CD4-positive, alpha-beta T cell treated with Interleukin-17A for 1 hour (primary cell): Measurements from ENCODE around the gene RNF224.
"Not testable (repeated sequence)": the region's sequence is repeated elsewhere in the genome, so short reads cannot be mapped to it uniquely, and the experiment has no call there.

Experiments
- DNase-seq: peaks from one replicate; pipeline ENCODE4 v3.0.0-alpha.2; 2020

RNF224 gene

DNA sequence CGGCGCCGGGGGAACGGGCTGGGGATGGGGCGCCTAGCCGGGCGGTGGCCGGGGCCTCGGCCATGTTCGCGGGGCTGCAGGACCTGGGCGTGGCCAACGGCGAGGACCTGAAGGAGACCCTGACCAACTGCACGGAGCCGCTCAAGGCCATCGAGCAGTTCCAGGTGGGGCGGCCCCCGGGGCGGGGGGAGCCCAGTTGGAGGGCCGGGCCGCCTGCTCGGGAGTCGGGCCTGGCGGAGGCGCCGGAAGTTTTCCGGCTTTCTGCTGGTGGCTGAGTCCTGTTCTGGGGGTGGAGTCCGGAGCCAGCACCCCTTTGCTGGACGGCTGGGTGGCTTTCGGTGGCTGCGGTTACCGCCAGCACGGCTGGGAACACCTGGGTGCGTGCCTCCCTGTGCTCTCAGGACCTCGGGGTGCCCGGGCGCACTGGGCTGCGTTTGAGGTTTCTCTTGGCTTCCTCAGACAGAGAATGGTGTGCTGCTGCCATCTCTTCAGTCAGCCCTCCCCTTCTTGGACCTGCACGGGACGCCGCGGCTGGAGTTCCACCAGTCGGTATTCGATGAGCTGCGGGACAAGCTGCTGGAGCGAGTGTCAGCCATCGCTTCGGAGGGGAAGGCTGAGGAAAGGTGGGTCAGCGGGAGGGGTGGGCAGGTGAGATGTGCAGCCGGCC lies 28.3 kb downstream of the RNF224 start:
- no peak for DNase-seq

DNA sequence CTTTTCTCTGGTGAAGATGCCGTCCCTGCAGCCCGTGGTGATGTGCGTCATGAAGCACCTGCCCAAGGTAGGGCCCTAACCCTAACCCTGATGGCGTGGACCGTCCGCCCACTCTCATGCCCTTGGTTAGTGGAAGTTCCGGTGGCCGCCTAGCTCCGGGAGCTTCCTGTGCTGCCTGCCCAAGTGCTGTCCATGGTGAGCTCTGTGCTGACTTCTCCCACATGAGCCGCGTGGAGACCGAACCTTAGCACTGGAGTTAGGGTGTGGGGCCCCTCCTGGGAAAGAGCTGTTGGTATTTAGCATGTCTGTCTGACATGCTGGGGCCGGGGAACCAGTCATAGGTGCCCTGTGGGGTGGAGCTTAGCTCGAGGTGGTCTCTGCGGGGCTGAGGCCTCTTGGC lies 29.1 kb downstream of the RNF224 start:
- no peak for DNase-seq

DNA sequence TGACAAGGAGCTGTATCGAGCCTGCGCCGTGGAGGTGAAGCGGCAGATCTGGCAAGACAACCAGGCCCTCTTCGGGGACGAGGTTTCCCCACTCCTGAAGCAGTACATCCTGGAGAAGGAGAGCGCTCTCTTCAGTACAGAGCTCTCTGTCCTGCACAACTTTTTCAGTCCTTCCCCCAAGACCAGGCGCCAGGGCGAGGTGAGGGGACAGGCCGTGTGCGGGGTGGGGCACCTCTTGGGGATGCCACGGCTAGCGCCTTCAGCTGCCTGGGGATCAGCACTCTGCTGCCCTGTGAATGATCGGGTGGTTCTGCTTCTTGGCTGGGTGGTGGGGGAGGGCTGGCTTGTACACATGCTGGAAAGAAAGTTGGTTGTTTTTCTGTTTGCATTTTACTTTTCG lies 29.6 kb downstream of the RNF224 start:
- no peak for DNase-seq

DNA sequence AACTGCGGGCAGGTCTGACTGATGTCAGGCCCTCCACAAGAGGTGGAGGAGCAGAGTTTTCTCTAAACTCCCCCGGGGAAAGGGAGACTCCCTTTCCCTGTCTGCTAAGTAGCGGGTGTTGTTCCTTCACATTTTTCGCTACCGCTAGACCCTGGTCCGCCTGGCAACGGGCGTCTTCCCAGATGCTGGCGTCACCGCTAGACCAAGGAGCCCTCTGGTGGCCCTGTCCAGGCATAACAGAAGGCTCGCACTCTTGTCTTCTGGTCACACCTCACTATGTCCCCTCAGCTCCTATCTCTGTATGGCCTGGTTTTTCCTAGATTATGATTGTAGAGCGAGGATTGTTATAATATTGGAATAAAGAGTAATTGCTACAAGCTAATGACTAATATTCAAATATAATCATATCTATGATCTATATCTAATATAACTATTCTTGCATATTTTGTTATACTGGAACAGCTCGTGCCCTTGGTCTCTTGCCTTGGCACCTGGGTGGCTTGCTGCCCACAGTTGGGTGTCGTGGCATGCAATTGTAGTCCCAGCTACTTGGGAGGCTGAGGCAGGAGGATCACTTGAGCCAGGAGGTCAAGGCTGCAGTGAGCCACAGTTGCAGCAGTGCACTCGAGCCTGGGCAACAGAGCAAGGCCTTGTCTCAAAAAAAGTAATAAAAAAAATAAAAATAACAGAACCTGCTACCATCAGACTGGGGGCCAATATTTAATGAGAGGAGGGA lies 35.0 kb downstream of the RNF224 start:
- not testable (repeated sequence) for DNase-seq

DNA sequence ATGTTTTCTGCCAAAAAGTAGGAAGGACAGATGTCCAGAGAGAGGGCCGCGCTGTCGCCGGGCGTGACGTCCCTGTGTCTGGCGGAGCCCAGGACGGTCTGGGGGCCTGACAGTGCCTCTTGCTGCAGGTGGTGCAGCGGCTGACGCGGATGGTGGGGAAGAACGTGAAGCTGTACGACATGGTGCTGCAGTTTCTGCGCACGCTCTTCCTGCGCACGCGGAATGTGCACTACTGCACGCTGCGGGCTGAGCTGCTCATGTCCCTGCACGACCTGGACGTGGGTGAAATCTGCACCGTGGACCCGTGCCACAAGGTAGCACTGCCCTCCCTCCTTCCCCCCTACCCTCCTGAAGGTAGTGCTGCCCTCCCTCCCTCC lies 35.6 kb downstream of the RNF224 start:
- DNase-seq = no peak

DNA sequence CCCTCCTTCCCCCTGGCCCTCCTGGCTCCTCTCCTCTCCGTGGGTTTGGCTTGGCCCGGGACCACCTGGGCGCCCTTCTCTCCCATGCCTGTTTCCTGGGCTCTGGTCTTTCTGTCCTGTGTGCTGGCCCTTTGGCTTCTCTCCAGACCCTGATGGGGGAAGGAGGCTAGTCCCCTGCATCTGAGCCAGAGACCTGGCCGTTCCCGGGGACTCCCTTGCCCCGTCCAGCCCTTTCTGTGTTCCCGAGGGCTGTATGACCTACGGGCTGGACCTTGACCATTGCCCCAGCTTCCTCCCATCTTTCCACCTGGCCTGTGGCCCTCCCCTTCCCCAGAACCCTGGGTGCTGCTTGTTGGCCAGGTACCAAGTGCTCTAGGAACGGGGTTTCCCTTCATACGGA lies 36.2 kb downstream of the RNF224 start:
- no peak for DNase-seq

DNA sequence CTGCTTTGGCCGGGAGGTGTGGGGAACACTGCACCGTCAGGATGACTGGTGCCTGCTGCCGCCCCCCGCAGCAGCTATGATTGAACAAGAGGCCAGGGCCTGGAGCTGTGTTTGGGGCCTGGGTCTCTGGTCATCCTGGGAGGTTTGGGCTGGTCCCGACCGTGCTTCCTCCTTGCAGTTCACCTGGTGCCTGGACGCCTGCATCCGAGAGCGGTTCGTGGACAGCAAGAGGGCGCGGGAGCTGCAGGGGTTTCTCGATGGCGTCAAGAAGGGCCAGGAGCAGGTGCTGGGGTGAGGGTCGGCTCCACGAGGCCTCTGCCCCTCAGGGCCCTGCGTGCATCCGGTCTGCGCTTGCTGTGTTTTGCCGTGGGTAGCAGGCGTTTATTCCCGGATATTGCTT lies 36.8 kb downstream of the RNF224 start:
- no peak for DNase-seq

DNA sequence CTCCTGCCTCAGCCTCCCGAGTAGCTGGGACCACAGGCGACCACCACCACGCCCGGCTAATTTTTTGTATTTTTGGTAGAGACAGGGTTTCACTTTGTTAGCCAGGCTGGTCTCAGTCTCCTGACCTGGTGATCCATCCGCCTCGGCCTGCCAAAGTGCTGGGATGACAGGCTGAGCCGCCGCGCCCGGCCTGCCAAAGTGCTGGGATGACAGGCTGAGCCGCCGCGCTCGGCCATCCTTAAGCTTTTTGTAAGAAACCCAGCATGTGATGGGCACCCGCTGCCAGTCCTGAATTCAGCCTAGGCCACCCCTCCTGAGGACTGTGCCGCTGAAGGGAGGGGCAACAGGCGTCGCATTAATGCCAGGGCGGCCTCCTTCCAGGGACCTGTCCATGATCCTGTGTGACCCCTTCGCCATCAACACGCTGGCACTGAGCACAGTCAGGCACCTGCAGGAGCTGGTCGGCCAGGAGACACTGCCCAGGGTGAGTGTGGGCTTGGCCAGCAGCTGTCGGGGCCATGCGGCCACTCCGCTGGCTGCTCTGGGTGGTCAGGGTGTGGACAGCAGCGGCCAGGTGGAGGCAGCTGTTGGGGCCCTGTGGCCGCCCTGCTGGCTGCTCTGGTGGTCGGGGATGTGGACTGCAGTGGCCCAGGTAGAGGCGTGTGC lies 38.3 kb downstream of the RNF224 start:
- DNase-seq = no peak

DNA sequence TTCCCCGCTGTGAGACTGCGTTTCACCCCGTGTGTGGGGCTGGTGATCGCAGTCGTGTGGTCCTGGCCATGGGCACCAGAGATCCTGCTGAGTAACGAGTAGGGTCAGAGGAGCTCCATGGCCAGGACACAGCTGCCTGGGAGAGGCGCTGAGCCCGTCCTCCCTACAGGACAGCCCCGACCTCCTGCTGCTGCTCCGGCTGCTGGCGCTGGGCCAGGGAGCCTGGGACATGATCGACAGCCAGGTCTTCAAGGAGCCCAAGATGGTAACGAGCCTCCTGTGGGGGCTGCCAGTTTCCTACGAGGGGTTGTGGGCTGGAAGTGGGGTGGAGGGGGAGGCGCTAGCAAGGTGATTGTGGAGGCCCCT lies 38.8 kb downstream of the RNF224 start:
- no peak for DNase-seq

DNA sequence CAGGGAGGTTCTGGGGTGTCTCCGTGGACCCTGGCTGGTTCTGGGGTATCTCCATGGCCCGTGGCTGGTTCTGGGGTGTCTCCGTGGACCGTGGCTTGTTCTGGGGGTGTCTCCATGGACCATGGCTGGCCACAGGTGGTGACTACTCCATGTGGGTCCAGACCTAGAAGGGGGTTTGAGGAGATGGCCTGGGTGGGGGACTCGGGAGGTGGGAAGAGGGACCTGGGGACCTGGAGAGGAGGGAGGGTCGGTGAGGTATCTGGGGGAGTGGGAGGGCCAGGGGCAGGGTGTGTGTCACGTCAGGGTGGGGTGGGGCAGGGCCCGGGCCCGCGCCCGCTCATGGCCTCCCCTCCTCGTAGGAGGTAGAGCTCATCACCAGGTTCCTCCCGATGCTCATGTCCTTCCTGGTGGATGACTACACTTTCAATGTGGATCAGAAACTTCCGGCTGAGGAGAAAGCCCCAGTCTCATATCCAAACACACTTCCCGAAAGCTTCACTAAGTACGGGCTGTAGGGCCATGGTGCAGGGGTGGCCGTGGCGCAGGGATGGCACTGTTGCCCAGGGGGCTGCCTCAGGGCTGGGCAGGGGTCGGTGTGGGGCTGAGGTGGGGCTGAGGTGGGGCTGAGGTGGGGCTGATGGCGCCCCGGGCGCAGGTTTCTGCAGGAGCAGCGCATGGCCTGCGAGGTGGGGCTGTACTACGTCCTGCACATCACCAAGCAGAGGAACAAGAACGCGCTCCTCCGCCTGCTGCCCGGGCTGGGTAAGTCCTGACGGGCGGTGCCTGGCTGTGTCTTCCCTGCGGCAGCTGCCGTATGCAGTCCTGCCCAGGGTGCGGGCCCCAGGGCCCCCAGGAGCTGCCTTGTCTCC lies 39.5 kb downstream of the RNF224 start:
- DNase-seq = no peak

DNA sequence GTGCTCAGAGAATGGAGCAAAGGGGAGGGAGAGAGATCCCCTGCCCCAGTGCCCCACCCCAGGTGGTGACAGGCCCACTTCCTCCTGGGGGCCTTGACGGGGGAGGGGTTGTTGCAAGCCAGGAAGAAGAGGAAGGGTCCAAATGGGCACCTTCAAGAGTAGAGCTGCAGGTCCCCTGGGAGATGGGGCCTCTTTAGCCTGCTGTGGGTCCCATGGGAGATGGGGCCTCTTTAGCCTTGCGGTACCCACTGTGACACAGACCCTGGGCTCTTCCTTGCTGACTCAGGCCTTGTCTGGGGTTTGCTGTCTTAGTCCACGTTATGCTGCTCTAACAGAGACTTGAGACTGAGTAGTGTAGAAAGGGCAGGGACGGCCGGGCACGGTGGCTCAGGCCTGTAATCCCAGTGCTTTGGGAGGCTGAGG lies 40.6 kb downstream of the RNF224 start:
- DNase-seq = no peak

DNA sequence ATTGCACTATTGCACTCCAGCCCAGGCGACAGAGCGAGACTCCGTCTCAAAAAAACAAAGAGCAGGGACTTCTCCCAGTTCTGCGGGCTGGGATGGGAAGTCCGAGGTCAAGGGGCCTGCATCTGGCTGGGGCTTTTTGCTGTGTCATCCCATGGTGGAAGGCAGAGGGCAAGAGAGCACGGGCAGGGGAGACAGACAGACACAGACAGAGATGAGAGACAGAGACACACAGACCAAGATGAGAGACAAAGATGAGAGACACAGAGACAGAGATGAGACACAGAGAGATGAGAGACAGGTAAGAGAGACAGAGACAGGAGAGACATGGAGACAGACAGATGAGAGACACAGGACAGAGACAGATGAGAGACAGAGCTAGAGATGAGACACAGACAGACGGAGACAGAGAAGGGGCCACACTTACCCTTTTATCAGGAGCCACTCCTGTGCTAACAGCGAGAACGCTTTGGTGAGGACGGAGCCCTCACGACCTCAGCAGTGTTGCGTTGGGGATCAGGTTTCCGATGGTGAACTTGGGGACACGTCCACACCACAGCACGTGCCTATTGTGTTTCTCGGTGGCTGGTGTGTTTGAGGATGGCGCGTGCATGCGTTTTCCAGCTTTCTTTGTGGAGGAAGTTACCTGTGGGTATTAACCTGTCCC lies 41.4 kb downstream of the RNF224 start:
- no peak for DNase-seq

DNA sequence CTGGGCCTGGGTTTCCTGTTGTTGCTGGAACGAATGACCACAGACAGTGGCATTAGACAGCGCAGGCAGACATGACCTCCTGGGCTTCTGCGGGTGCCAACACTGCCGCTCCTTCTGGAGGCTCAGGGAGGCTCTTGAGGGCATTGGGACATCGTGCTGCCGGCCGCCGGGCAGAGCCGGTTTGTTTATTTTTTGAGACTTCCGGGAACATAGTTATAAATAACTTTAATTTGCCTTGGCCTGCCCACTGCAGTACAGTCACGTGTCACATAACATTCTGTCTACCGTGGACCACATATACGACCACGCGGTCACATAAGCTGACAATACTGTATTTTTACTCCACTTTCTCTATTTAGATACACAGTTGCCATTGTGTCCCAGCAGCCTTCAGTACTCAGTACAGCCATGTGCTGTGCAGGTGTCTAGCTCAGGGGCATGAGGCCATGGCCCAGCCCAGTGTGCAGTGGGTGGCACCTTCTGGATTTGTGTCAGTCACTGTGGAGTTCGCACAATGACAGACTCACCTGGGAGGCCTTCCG lies 42.0 kb downstream of the RNF224 start:
- DNase-seq = no peak

DNA sequence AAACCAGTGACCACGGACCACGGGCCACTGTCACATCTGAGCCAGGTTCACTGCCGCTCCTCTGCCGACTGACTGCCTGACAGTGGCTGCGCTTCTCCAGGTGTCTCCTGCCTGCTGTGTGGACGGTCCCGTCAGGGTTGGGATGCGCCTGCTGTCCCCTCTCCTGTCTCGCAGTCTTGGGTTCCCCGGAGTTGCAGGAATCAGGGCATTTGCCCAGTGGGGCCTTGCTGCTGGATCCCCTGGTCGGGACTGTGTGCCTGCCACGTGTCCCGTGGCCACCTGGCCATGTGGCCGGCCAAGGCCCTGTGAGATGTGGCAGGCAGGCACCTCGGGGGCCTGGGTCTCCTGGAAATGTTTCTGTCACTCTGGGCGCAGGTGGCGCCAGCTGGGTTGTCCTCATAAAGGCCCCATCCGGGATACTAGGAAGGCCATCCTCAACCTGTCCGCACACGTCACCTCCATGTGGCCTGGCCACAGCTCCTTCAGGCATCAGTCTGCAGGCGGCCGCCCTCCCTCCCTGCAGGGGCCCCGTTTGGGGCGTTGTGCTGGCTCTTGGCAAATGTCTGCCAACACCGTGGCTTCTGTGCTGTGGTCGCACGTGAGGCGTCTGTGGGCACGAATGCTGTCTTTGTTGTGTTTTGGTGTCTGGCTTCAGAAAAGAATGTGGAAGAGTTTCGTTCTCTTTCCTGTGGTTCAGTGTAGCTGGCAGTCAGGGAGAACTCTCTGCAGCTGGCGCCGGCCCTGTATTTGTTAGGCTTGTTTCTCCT lies 43.8 kb downstream of the RNF224 start:
- peak; percentile 33 for DNase-seq

DNA sequence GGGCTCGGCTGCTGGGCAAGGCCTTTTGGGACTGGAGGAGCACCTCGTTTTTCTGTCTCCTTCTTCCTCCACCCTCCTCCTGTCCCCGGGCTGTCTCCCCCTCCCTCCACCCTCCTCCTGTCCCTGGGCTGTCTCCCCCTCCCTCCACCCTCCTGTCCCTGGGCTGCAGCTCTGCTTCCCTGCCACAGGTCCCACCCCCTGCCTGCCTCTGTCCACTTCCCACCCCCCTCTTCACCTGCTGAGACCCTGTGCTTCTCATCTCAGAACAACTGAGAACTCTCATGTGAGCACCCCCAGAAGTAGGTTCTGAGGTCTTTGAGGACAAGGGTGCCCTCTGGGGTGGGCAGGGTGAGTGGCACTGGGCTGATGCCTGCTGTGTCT lies 44.4 kb downstream of the RNF224 start:
- no peak for DNase-seq

DNA sequence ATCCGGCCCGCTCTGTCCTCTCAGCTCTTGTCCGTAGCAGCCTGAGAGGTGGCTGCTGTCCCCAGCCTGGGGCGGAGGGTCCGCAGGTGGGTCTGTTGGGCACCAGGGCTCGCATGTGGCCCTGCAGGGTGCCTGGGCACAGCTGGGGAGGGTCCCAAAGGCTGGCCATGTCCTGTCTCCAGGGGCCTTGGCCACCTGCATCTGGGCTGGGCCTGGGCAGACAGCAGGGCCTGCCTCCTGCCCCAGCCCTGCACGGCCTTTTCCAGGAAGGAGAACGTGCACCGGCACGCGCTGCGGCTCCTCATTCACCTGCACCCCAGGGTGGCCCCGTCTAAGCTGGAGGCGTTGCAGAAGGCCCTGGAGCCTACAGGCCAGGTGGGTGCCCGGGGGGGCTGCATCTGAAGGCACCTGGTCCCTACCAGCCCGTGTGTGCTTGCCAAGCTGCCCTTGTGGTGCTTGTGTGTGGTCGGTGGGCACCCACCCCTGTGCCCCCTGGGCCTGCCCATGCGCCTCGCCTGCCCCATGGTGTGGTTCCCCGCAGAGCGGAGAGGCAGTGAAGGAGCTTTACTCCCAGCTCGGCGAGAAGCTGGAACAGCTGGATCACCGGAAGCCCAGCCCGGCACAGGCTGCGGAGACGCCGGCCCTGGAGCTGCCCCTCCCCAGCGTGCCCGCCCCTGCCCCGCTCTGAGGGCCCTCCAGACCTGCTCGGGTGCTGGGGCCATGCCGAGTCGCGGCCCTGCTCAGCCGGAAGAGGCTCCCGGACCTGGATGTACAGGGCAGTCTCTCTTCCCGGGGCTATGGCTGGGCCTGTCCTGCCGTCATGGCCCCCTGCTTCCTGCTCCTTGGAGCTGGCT lies 45.2 kb downstream of the RNF224 start:
- DNase-seq = no peak

DNA sequence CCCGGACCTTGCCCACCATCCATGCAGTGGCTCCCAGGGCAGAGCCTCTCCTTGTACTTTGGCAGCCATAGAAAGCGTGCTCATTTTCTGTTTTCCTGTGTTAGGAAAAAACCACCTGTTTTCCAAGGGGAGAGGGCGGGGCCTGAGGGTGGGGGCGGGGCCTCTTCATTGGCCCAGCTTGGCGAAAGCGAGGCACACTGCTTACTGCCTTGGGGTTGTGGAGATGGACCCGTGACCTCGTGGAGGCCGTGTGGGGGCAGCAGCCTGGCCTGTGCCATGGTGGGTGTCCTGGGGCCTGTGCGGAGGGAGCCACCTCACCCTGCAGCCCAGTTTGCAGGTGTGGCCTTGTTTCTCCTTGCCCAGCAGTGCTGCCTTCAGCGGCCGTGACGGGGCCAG lies 45.8 kb downstream of the RNF224 start:
- no peak for DNase-seq

DNA sequence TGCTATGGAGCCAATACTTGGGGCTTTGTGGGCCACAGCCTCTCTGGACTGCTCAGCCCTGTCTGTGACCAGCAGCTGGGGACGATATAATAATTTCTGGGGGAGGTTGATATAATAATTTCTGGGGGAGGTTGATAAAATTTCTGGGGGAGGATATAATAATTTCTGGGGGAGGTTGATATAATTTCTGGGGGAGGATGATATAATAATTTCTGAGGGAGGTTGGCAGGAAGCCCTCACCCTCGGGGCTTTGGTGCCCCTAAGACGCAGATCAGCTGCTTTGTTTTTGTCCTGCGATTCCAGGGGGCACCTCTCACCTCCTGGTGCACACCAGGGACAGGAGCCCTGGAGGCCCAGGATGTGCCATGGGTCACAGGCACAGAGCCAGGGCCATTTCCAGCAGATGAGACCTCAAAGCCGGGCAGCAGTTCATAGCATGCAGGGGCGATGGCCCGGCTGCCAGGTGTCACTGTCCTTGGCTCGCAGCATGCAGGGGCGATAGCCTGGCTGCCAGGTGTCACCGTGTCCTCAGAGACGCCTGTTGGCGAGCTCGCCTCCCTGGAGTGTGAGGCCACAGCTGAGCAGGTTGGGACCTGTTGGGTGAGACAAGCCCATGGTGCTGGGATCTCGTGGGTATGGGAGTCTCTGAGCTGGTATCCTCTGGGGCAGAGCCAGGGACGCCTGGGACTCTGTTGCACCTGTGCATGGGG lies 46.5 kb downstream of the RNF224 start:
- no peak for DNase-seq

DNA sequence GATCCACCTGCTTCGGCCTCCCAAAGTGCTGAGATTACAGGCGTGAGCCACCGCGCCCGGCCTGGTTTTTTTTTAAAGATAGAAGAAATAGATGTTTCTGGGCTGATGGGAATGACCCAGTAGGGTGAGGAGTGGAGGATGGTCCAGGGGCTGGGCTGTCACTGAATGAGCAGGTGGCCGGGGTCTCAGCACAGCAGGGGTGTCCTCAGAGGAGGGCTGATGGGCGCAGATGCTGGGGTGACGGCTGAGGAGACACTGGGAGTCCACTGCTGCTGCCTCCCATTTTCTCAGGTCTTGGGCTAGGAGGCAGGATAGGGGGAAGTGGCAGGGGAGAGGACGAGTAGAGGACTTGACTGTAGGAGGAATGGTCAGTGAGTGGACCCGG lies 47.9 kb downstream of the RNF224 start:
- DNase-seq = no peak
